ENCODE results near the gene STOM.
"Not testable (repeated sequence)": the region's sequence is repeated elsewhere in the genome, so short reads cannot be mapped to it uniquely, and the experiment has no call there.

STOM gene

DNA sequence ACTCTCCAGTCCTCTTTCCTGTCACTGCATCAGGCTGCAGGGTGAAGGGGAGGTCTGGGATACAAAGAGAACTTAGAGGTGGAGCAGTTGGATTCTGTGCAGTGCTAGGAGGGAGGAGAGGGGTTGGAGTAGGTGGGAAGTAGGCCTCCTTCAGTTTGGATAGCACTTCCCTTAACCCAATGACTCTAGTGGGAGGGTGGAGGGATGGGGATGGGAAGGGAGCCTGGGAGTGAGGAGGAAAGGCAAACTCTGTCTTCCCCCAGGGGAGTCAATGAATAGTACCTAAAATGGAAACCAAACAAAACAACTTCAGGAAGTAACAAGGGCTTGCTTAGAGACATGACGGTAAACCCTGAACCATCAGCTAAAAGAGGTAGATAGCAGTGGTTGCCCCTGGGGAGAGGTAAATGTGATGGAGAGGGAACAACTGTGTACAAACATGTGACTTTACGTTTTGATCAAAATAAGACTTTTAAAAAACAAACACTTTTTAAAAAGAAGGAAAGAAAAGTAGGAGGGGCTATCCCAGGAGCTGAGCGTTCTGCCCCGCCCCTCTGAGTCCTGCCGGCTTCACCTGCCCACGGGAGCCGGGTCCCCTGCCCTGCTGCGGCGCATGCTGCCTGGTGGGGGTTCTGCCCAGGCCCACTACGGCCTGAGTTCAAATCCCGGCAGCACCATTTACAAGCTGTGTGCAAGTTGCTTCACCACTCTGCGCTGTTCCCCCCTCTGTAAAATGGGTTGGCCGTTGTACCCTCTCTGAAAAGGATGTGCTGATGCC, 71.2 kb downstream of the STOM start:
- DNase-seq: no peak

DNA sequence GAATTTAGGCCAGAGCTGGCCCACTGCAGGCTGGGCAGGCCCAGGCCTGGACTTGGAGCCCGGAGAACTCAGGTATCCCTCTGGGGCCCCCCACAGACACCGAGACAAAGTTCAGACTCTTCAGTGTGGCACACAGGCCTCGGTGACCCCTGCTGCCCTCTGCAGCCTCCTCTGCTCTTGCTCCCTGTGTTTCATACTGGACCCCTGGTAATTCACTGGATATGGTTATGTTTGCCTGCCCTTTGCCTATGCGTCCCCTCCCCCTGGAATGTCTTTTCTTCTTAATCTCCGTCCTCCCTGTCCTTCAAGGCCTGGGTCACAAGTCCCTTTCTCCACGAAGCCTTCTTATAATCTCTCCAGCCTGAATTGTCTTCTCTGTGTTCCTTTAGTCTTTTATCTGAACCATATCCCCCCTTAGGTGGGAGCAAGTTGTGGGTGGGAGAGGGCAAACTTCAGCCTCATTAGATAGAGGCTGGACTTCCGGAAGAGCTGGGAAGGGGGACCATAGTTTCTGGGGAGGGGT, 72.0 kb downstream of the STOM start:
- no peak for DNase-seq

DNA sequence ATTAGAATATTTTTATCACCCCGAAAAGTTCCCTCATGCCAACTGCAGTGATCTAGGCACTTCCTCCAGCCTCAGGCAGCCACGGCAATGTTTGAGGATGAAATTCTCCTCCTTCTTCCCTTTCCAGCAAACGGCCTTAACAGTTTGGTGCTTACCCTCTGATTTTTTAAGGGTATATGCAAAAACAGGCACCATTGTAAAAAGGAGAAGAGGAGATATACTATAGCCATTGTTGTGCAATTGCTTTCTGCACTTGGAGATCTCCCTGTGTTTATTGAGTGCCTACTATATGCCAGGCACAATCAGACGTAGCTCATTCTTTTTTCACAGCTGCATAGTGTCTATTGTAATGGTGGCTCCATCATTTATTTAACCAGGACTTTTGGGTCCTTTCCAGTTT, 72.7 kb downstream of the STOM start:
- DNase-seq: no peak

DNA sequence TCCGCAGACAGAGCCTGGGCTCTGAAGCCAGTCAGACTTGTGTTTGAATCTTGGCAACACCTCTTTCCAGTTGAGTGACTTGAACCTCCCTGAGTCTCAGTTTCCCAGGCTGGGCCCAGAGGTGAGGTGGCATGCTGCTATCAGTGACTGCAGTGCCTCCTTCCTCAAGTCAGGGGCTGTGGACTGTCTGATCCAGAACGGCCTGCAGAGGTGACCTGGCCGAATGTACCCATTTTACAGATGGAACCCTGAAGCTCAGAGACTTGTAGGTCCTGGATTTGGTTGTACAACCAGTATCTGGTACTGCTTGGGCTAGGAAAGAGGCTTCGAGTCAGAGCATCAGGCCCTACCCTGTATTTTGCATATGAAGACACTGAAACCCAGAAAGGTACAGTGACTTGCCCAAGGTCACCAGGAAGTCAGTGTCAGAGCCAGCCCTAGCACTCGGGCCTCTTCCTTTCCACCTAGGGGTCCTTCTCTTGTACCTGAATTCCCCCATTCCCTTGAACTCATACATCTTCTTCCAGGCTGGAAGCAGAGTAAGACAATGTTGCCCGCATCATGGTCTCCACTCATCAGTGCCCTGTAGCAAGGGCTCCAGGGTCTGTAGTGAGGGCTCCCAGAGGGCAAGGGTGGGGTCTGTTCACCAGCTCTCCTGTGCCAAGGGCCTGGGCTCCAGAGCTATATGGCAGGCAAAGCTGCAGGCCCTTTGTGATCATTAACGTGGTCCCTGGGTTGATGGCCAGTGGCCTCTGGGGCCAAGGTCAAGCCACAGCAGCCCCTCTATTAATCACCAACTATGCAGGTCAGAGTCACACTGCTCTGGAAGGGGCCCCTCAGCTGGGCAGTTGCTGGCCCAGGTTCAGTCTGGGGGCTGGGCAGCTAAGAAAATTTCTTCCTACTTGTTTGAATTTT, 73.6 kb downstream of the STOM start:
- DNase-seq: no peak

DNA sequence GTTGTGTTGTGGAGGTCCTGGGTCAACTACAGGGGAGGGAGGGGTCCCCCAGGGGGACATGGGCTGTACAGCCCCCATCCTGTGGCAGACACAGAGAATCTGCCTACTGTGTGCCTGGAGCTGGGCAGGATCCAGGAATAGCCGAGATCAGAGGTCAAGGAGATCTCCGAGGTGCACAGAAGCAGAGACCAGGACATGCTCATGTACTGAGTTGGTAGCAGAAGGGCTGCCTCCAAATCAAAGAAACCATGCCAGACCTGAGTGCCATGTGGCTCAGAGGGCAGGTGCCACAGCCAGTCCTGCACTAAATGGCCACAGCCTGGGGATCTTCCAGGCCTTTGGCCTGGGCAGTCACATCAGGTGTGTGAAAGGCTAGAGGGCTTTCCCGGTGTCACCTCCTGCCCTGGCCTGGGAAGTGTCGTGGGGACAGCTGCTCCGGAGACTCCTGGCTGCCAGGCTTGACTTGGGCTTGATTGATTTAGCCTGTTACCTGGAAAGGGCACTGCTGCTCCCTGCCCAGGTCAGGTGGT, 74.3 kb downstream of the STOM start:
- no peak for DNase-seq

GRCh38 chr9:121294866-121295661, 75.0 kb downstream of the STOM start:
- no peak for DNase-seq

GRCh38 chr9:121294151-121294743, 75.8 kb downstream of the STOM start:
- no peak for DNase-seq

- no peak for DNase-seq
Measured at GRCh38 chr9:121292801-121293241, 77.2 kb downstream of the STOM start.

DNA sequence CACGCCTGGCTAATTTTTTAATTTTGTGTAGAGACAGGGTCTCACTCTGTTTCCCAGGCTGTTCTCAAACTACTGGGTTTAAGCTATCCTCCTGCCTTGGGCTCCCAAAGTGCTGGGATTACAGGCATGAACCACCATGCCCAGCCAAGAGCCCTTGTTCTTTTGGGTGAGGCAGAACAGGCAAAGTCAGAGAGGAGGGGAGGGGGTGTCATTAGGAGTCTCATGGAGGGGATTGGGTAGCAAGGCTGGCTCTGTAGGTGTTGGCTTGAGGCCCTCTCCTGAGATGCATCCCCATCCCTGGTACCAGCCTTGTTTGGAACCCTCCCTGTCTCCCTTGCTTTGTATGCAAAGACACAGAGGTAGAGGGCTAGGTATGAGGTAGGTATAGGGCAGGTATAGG, 78.0 kb downstream of the STOM start:
- no peak for DNase-seq

GRCh38 chr9:121291536-121291935, 78.5 kb downstream of the STOM start:
- DNase-seq: not testable (repeated sequence)

GRCh38 chr9:121289772-121290370, 80.2 kb downstream of the STOM start:
- DNase-seq: no peak

DNA sequence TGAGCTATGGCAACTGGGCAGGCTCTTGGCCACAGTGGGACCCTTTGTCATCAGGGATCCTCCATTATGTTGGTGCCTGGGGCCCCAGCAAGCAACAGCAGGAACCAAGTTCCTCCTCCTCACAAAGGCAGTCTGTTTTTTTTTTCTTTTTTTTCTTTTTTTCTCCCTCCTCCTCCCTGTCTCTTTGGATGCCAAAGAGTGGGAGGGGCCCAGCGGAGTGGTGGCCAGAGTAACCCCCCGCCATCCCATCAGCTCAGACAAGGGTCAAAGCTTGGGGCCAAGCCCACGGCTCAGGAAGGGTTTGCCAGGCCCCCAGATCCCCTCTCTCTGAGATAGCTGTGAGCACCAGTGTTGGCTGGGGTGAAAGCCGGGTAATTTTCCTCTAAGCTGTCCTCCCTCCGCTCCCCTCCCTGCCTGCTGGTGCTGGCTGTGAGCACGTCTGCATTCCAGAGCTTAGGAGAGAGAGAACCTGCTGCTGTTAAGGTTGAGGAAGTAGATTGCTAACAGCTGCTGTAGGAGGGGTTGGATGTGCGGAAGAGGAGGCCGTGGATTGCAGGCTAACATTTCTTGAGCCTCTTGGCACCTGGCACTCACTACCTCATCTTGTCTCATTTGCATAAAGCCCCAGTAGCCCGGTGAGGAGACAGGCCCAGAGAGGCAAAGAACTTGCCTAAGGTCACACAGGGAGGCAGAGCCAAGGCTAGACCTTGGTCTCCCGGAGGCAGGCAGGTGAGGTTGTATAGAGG, 80.9 kb downstream of the STOM start:
- DNase-seq: no peak

Measured in activated CD4-positive, CD25-positive, alpha-beta regulatory T cell treated with anti-CD3 and anti-CD28 coated beads, Interleukin-2, amount 50 U/mL, for 72 hours (primary cell).